HepG2 (cell line): ENCODE data around the gene CAT.

Experiments
- ATF6 ChIP-seq: sonication (generic); formaldehyde crosslinking; conservative IDR thresholded peaks from 2 replicates; pipeline ENCODE4 v1.4.0; 2020; ENCODE audit warnings: missing genetic modification reagents
- CBFB ChIP-seq: sonication (generic); formaldehyde crosslinking; IDR thresholded peaks from 2 replicates; pipeline ENCODE4 v1.4.0; 2020; ENCODE audit warnings: missing genetic modification reagents
- CREB1 ChIP-seq, 2 experiments: fragments of 450-650 bp in 1 of 2; IDR thresholded peaks; 2 replicates each; pipeline ENCODE4 v1.6.1; 2016 to 2017; ENCODE audit warnings: control low read depth in 1 of 2, mild to moderate bottlenecking in 1 of 2, missing compliant biosample characterization in 1 of 2, missing genetic modification characterization in 1 of 2
- CTCF ChIP-seq: sonication (generic); formaldehyde crosslinking; IDR thresholded peaks from 2 replicates; pipeline ENCODE4 v1.5.0; 2020; ENCODE audit warnings: mild to moderate bottlenecking, missing genetic modification reagents, moderate library complexity
- HNF4G ChIP-seq, 2 experiments: sonication (generic) in 1 of 2; formaldehyde crosslinking in 1 of 2; IDR thresholded peaks; 2 replicates each; pipeline versions ENCODE4 v1.4.0 to v1.6.1; 2011 to 2020; ENCODE audit warnings: borderline replicate concordance in 2 of 2, low read depth in 2 of 2, mild to moderate bottlenecking in 2 of 2, low read length in 1 of 2, missing genetic modification reagents in 1 of 2, moderate library complexity in 1 of 2
- NCOA1 ChIP-seq: sonication (generic); formaldehyde crosslinking; IDR thresholded peaks from 2 replicates; pipeline ENCODE4 v1.9.0; 2021; ENCODE audit warnings: missing genetic modification reagents
- NR1H2 ChIP-seq: sonication (generic); formaldehyde crosslinking; IDR thresholded peaks from 2 replicates; pipeline ENCODE4 v1.8.1; 2022; ENCODE audit warnings: low read depth, missing genetic modification reagents, borderline replicate concordance
- POLR2AphosphoS5 ChIP-seq: IDR thresholded peaks from 2 replicates; pipeline ENCODE4 v1.6.1; 2012; ENCODE audit warnings: low read depth, low read length
- RAD21 ChIP-seq: fragments of 450-650 bp; formaldehyde crosslinking; IDR thresholded peaks from 2 replicates; pipeline ENCODE4 v1.5.0; 2020; ENCODE audit warnings: mild to moderate bottlenecking
- ZBTB2 ChIP-seq: sonication (generic); formaldehyde crosslinking; IDR thresholded peaks from 2 replicates; pipeline ENCODE4 v1.8.0; 2022; ENCODE audit warnings: low read depth, missing genetic modification reagents
- ZBTB37 ChIP-seq: sonication (generic); formaldehyde crosslinking; IDR thresholded peaks from 2 replicates; pipeline ENCODE4 v1.4.0; 2020; ENCODE audit warnings: mild to moderate bottlenecking, missing genetic modification reagents
- ZBTB8A ChIP-seq: sonication (generic); formaldehyde crosslinking; IDR thresholded peaks from 2 replicates; pipeline ENCODE4 v1.4.0; 2020; ENCODE audit warnings: mild to moderate bottlenecking, low read depth, missing genetic modification reagents, borderline replicate concordance
- ZNF605 ChIP-seq: sonication (generic); formaldehyde crosslinking; IDR thresholded peaks from 2 replicates; pipeline ENCODE4 v1.8.0; 2022; ENCODE audit warnings: mild to moderate bottlenecking, missing genetic modification reagents
- ZNF775 ChIP-seq: sonication (generic); formaldehyde crosslinking; IDR thresholded peaks from 2 replicates; pipeline ENCODE4 v1.4.0; 2020; ENCODE audit warnings: missing genetic modification reagents, mild to moderate bottlenecking, moderate library complexity, borderline replicate concordance

- no peak for TF ChIP-seq NCOA1 (CRISPR knock-in tag)
- TF ChIP-seq ZBTB37, result no peak
- TF ChIP-seq RAD21 (CRISPR knock-in tag), result no peak
- TF ChIP-seq CREB1 (IDR thresholded peaks at IDR 0.05), result no peak
- no peak for TF ChIP-seq CREB1 (CRISPR knock-in tag; IDR thresholded peaks at IDR 0.05)
- TF ChIP-seq ATF6 (CRISPR knock-in tag), result no peak
- no peak for TF ChIP-seq HNF4G (IDR thresholded peaks at IDR 0.05; ENCODE audit: borderline replicate concordance, low read depth, low read length)
- no peak for TF ChIP-seq HNF4G (CRISPR knock-in tag; IDR thresholded peaks at IDR 0.05; ENCODE audit: borderline replicate concordance, low read depth)
- TF ChIP-seq ZBTB8A, result no peak
- no peak for TF ChIP-seq POLR2AphosphoS5
- TF ChIP-seq ZBTB2, result no peak
- TF ChIP-seq ZNF605 (CRISPR knock-in tag), result no peak
- TF ChIP-seq ZNF775, result no peak
- TF ChIP-seq CTCF (CRISPR knock-in tag), result no peak
- TF ChIP-seq CBFB, result no peak
- no peak for TF ChIP-seq NR1H2 (CRISPR knock-in tag)
Measured at GRCh38 chr11:34457607-34458006, 18.9 kb downstream of the CAT start.
